22Rv1 (cell line): ENCODE measurements around the gene PLLP.

Experiments used
- CTCF ChIP-seq: fragments of 450-650 bp; IDR thresholded peaks from 2 replicates; pipeline ENCODE4 v1.5.1; 2017; ENCODE audit warnings: mild to moderate bottlenecking
- ZFX ChIP-seq: fragments of 450-650 bp; IDR thresholded peaks from 2 replicates; pipeline ENCODE4 v1.6.1; 2017; ENCODE audit warnings: antibody characterized with exemption, borderline replicate concordance

- no peak for TF ChIP-seq CTCF
- no peak for TF ChIP-seq ZFX
Observed at GRCh38 chr16:57333402-57333801, 48.9 kb upstream of the PLLP start.
